Activated CD4-positive, alpha-beta T cell treated with anti-CD3 and anti-CD28 coated beads, Interleukin-2, Interleukin-6, amounts not matched to agents 100 ng/mL and 50 ng/mL, durations not matched to agents 16 hours and 8 hours (primary cell): Measurements from ENCODE around the gene SART1.
"Not testable (repeated sequence)": the region's sequence is repeated elsewhere in the genome, so short reads cannot be mapped to it uniquely, and the experiment has no call there.

Experiments used
- DNase-seq: peaks from one replicate; pipeline ENCODE4 v3.0.0-alpha.2; 2020

SART1 gene

DNA sequence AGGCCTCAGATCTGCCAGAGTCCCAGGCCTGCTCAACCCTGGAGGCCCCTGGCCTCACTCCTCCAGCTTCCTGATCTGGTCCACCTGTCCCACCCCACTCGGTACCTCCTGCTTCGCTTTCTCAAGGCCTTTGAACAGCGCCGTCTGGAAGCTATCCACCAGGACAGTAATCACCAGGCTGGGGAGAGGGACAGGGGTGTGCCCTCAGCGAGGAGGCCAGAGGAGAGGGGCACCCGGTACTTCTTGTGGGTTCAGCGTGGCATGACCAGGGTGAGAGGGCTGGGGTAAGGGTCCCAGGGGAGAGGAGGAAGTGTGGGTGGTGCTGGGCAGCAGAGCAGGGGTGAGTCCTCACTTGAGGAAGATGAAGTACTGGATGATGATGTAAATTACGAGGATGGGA, 58.7 kb downstream of the SART1 start:
- DNase-seq, result no peak

DNA sequence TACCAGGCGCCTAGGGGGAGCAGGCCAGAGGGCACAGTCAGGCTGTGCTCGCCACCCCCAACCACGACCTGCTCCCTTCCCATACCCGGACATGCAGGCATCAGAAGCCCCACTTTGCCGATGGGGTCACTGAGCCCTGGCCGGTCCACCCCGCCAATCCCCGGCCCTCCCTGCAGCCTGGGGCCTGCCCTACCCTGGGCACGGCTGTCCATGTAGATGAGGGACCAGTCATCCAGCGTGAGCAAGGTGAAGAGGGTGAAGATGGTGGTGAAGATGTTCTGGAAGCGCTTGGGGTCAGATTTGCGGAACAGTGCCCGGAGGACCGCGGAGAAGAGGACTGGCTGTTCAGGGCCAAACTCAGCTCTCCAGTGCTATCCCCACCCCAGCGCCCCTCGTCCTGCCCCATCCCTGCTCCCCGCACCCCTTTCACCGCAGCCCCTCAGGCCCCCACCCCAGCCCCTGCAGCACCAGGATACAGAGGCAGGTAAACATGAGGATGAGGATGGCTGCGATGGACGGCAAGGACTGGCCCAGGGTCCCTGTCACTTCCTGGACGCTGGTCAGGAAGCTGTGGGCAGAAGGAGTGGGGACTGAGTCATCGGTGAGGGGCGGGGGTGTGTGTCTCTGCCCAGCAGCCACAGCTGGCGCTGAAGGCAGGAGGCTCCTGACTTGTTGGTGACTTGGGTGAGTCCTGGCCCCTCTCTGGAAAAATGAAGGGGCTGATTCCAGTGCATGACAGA, 59.3 kb downstream of the SART1 start:
- peak; percentile 57 for DNase-seq

DNA sequence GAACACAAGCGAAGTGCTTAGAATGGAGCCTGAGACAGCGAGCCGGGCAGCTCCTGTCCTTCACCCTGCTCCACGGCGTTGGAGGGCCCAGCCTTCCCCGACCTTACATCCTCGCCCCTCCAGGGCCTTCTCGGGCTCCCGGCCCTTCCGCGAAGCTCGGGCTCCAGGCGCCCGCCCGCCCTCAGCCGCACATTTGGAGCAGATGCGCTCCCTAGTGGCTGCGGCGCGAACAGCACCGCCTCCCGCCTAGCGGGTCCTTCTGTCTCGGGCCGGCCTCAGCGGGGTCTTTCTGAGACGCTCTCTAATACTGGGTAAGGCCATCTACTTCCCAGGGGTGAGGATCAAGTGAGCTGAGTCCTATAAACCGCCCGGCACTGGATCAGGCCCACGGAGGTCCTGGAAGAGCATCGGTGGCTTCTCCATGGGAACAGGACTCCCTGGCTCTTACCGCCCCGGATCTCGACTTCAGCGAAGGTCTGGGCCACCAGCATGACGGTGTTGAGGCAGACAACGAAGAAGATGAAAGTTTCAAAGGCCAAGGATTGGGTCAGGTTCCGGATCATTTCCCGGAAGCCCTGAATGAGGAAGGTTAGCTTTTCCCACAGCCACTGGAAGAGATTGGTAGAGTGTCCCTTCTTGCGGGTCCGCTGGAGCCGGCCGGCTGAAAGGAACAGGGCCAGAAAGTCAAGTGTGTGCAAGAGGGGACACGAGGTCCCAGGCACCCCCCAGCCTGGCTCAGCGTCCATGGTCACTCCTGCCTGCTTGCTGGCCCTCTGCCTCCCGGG, 61.1 kb downstream of the SART1 start:
- DNase-seq, result peak; percentile 86

DNA sequence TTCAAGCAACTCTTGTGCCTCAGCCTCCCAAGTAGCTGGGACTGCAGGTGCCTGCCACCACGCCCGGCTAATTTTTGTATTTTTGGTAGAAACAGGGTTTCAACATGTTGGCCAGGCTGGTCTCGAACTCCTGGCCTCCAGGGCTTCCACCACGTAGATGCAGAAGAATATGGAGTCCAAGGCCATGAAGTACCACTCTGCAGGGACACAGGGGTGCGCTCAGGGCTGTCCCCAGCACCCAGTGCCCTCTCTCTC, 61.6 kb downstream of the SART1 start:
- not testable (repeated sequence) for DNase-seq

DNA sequence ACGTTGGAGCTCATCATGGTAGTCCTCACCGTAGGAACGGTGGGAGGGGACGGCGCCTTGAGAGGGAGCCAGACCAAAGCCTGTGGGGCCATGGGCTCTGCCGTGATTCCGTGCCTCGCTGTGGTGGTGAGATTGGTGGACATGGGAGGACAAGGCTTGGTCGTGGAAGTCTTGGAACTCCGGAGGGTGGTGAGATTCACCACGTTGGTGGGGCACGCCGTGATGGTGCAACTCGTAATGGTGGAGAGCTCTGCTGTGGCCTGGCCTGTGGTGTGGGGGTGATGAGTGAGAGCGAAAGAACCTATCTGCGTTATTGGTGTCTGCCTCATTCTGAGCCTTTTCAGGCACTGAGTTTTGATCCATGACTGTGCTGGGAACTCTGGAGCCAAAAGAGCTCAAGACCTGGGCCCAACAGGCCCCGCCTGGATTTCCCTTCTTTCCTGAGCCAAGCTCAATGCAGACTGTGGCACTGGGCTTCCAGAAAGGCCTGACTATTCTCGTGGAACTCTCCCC, 64.5 kb downstream of the SART1 start, which contains the start of gene CATSPER1:
Gene CATSPER1 (minus strand): TSS at position 463 of the 513 bp plus-strand sequence. CDS start 100 bp downstream, at position 363.
- no peak for DNase-seq
